ENCODE results near the gene TMEM51. TPM values are rescaled to one million over a fixed set of nuclear protein-coding genes. Genes with fewer than 3 reads are reported as not detected.

Gene TMEM51
- total and polyA plus RNA-seq, 2 of the 4 experiments (the other 2 are of a cell fraction), result 2.7 to 10.2 TPM

DNA sequence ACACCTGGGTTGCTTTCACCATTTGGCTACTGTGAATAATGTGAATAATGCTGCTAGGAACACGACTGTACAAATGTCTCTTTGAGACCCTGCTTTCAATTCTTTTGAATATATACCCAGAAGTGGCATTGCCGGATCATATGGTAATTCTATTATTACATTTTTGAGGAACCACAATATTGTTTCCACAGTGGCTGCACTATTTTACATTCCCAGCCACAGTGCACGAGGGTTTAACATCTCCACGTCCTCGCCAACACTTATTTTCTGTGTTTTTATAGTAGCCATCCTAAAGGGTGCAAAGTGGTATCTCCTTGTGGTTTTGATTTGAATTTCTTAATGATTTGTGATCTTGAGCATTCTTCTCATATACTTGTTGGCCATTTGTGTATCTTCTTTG, 109.2 kb downstream of the TMEM51 start:
- in situ Hi-C loops (cut with MboI; ENCODE audit: low sequenced_read_pairs), result no loop called here
- no peak overlapping the region for H3K9ac ChIP-seq (ENCODE audit: low read depth, low read length)

More for the DNA sequence above, 109.2 kb downstream of the TMEM51 start:
- Histone ChIP-seq H2BK15ac (ENCODE audit: low read depth, low read length) (no peak overlapping the region), H3K18ac (ENCODE audit: low read depth, low read length) (no peak overlapping the region), H2BK120ac (ENCODE audit: low read depth, low read length) (no peak overlapping the region), H3K4me3 (ENCODE audit: insufficient read depth, low read depth, low read length) (no peak overlapping the region), H4K20me1 (ENCODE audit: insufficient read depth, low read length) (no peaks in the 10 kb centered on the region), H3K27ac (ENCODE audit: insufficient read depth, low read length) (no peak overlapping the region), H2AK5ac (ENCODE audit: low read depth, low read length) (no peak overlapping the region), H3K9me3 (ENCODE audit: control insufficient read depth, insufficient read depth, low read length) (no peaks in the 10 kb centered on the region), H3K4me1 (ENCODE audit: control insufficient read depth, insufficient read depth, low read length) (peaks cover 3% of the 10 kb centered on the region; the same call in 1 of the 2 replicates), H3K4ac (ENCODE audit: low read depth, low read length) (no peak overlapping the region), H2BK20ac (ENCODE audit: low read depth, low read length) (no peak overlapping the region), H2AK9ac (replicated peaks; ENCODE audit: low read depth, low read length, poor library complexity) (no peak overlapping the region), H3K9me1 (ENCODE audit: insufficient read depth, low read length) (peaks cover 5% of the 10 kb centered on the region; the same call in 1 of the 2 replicates), H4K91ac (ENCODE audit: insufficient read depth, low read depth, low read length) (no peak overlapping the region), H4K8ac (ENCODE audit: low read depth in 2 of 2, low read length in 2 of 2) (no peak overlapping the region), H2AFZ (replicated peaks; ENCODE audit: low read length, poor library complexity) (no peak overlapping the region), H3K27me3 (ENCODE audit: control insufficient read depth, insufficient read depth, low read length) (no peaks in the 10 kb centered on the region; the same call in 1 of the 2 replicates), H3K36me3 (ENCODE audit: control insufficient read depth, insufficient read depth, low read length) (no peaks in the 10 kb centered on the region), H3K4me2 (ENCODE audit: low read depth, low read length) (no peak overlapping the region), H2BK5ac (ENCODE audit: low read depth, low read length, poor library complexity, severe bottlenecking) (no peak overlapping the region), H3K56ac (ENCODE audit: extremely low read depth, insufficient read depth, low read length) (no peak overlapping the region), H3K14ac (replicated peaks; ENCODE audit: low read depth, low read length) (no peak overlapping the region), H3K23ac (ENCODE audit: low read depth, low read length) (no peak overlapping the region), H4K5ac (ENCODE audit: low read depth, low read length) (no peak overlapping the region), H3K79me1 (ENCODE audit: low read depth in 1 of 2, low read length in 2 of 2) (no peaks in the 10 kb centered on the region)
- no CpG with 5 or more reads among the region's 5 CpGs for WGBS, 2 experiments (ENCODE audit: extremely low coverage in 2 of 2, insufficient read length in 1 of 2)
- TF ChIP-seq SMC3 (IDR thresholded peaks at IDR 0.05; ENCODE audit: low read depth, low read length) (no peak), RCOR1 (IDR thresholded peaks at IDR 0.05; ENCODE audit: insufficient replicate concordance, low read length) (no peak), MAFK (IDR thresholded peaks at IDR 0.05; ENCODE audit: low read depth, low read length) (no peak), CEBPB (IDR thresholded peaks at IDR 0.05; ENCODE audit: low read depth, low read length) (no peak), RAD21 (IDR thresholded peaks at IDR 0.05; ENCODE audit: low read length) (no peak), RFX5 (IDR thresholded peaks at IDR 0.05; ENCODE audit: low read depth, low read length) (no peak), MAZ (IDR thresholded peaks at IDR 0.05; ENCODE audit: borderline replicate concordance, low read depth, low read length) (no peak), CHD1 (IDR thresholded peaks at IDR 0.05; ENCODE audit: low read depth, low read length) (no peak), NFE2L2 (IDR thresholded peaks at IDR 0.05; ENCODE audit: low read depth, low read length) (no peak), MXI1 (IDR thresholded peaks at IDR 0.05; ENCODE audit: borderline replicate concordance, low read depth, low read length) (no peak), BHLHE40 (IDR thresholded peaks at IDR 0.05; ENCODE audit: low read depth, low read length) (no peak)
- TF ChIP-seq, protein P1, sequence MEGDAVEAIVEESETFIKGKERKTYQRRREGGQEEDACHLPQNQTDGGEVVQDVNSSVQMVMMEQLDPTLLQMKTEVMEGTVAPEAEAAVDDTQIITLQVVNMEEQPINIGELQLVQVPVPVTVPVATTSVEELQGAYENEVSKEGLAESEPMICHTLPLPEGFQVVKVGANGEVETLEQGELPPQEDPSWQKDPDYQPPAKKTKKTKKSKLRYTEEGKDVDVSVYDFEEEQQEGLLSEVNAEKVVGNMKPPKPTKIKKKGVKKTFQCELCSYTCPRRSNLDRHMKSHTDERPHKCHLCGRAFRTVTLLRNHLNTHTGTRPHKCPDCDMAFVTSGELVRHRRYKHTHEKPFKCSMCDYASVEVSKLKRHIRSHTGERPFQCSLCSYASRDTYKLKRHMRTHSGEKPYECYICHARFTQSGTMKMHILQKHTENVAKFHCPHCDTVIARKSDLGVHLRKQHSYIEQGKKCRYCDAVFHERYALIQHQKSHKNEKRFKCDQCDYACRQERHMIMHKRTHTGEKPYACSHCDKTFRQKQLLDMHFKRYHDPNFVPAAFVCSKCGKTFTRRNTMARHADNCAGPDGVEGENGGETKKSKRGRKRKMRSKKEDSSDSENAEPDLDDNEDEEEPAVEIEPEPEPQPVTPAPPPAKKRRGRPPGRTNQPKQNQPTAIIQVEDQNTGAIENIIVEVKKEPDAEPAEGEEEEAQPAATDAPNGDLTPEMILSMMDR (conservative IDR thresholded peaks at IDR 0.05; ENCODE audit: low read depth, low read length), result no peak
- ChIA-PET POLR2A (ENCODE audit: unreplicated experiment) (no interaction called here), CTCF (no interaction called here)
- ATAC-seq (ENCODE audit: low read depth) (no peak), DNase-seq (no peak)
- dilution Hi-C loops (cut with HindIII; ENCODE audit: low sequenced_read_pairs, unreplicated experiment), result no loop called here
- intact Hi-C loops (cut with micrococcal nuclease), result no loop called here
- no TSS peak for BruUV-seq (replicated peaks)

Data from IMR-90 (cell line).